GM12878 (cell line): ENCODE results near the gene SSBP2. TPM values are rescaled to one million over a fixed set of nuclear protein-coding genes. Genes with fewer than 3 reads are reported as not detected.

Experiments used
- ATAC-seq: fragments of 200-7000 bp; cut with Tn5 transposase; 3 replicates; pipeline ENCODE4 v1.9.1; 2020; ENCODE audit warnings: mild to moderate bottlenecking, moderate library complexity
- BruUV-seq: library from RNA; stranded (reverse); fragments of 400-500 nt; replicated peaks from 2 replicates; lab custom pipeline; 2021; lab: Mats Ljungman, UMichigan
- CTCF ChIA-PET: fragments of 300-600 bp; sonication (Branson Sonifier 250); formaldehyde crosslinking; extraction: SDS; loops from one replicate; lab custom pipeline; 2021; ENCODE audit warnings: inconsistent platforms; lab: Yijun Ruan, JAX
- POLR2A ChIA-PET: fragments of 350-600 bp; formaldehyde crosslinking; extraction: SDS; loops from one replicate; lab custom pipeline; 2021; ENCODE audit warnings: inconsistent platforms; lab: Charles Lee
- RAD21 ChIA-PET: fragments of 300-600 bp; sonication (Branson Sonifier 250); formaldehyde crosslinking; loops from one replicate; lab custom pipeline; 2023; ENCODE audit warnings: antibody characterized with exemption; ENCODE audit not compliant: unreplicated experiment; lab: Charles Lee
- SMC1A ChIA-PET: fragments of 300-600 bp; sonication (Branson Sonifier 250); formaldehyde crosslinking; loops from one replicate; lab custom pipeline; 2023; ENCODE audit not compliant: unreplicated experiment, uncharacterized antibody; lab: Charles Lee
- DNase-seq: peaks from one replicate; pipeline ENCODE4 v3.0.0-alpha.2; 2011; ENCODE audit warnings: low read depth, low spot score
- FAIRE-seq: peaks from 3 replicates; lab custom pipeline; 2011; peaks lifted over from hg19 to GRCh38; lab: Jason Lieb, UNC
- H2AFZ ChIP-seq: 2 replicates; pipeline ENCODE4 v1.6.0; 2011; ENCODE audit warnings: low read depth, low read length, control low read depth; ENCODE audit not compliant: control insufficient read depth
- H3K27ac ChIP-seq: 2 replicates; pipeline ENCODE4 v1.5.1; 2011; ENCODE audit warnings: control low read depth; ENCODE audit not compliant: control insufficient read depth, insufficient read depth
- H3K27me3 ChIP-seq, 2 experiments: replicated peaks in 1 of 2; 2 replicates each; pipeline versions ENCODE4 v1.6.0 to v1.6.1; 2011; ENCODE audit warnings: low read length in 1 of 2; ENCODE audit not compliant: control insufficient read depth in 2 of 2, insufficient read depth in 2 of 2
- H3K36me3 ChIP-seq, 2 experiments: 2 replicates each; pipeline ENCODE4 v1.5.1; 2011; ENCODE audit warnings: low read length in 1 of 2; ENCODE audit not compliant: control insufficient read depth in 2 of 2, insufficient read depth in 2 of 2
- H3K4me1 ChIP-seq: 2 replicates; pipeline ENCODE4 v1.6.1; 2011; ENCODE audit warnings: mild to moderate bottlenecking, low read length, moderate library complexity, mixed read lengths; ENCODE audit not compliant: control insufficient read depth, insufficient read depth
- H3K4me2 ChIP-seq: 2 replicates; pipeline ENCODE4 v1.6.0; 2011; ENCODE audit warnings: control low read depth; ENCODE audit not compliant: control insufficient read depth, insufficient read depth
- H3K4me3 ChIP-seq: fragments of 200-600 bp; sonication (generic); 2 replicates; pipeline ENCODE4 v1.5.1; 2016
- H3K79me2 ChIP-seq: 2 replicates; pipeline ENCODE4 v1.6.0; 2011; ENCODE audit warnings: low read length; ENCODE audit not compliant: control insufficient read depth, insufficient read depth
- H3K9ac ChIP-seq: 2 replicates; pipeline ENCODE4 v1.8.0; 2011; ENCODE audit warnings: low read length, control low read depth, mixed read lengths; ENCODE audit not compliant: control insufficient read depth, insufficient read depth
- H3K9me3 ChIP-seq: replicated peaks from 3 replicates; pipeline ENCODE4 v1.5.1; 2011; ENCODE audit warnings: mild to moderate bottlenecking, low read length; ENCODE audit not compliant: control insufficient read depth, insufficient read depth
- H4K20me1 ChIP-seq: 2 replicates; pipeline ENCODE4 v1.6.0; 2011; ENCODE audit not compliant: control insufficient read depth, insufficient read depth
- BMI1 ChIP-seq: fragments of 450-650 bp; IDR thresholded peaks from 2 replicates; pipeline ENCODE4 v1.6.1; 2016; ENCODE audit warnings: mild to moderate bottlenecking, moderate library complexity, borderline replicate concordance
- CEBPB ChIP-seq, 2 experiments: fragments of 150-350 bp in 1 of 2; IDR thresholded peaks; 2 replicates each; pipeline ENCODE4 v1.6.1; 2012 to 2014; ENCODE audit warnings: low read depth in 2 of 2, low read length in 2 of 2, borderline replicate concordance in 1 of 2, inconsistent platforms in 1 of 2
- ETV6 ChIP-seq, 2 experiments: fragments of 450-650 bp in 1 of 2; IDR thresholded peaks in 1 of 2; conservative IDR thresholded peaks in 1 of 2; 2 replicates each; pipeline ENCODE4 v1.6.1; 2014; ENCODE audit warnings: antibody characterized with exemption in 1 of 2, borderline replicate concordance in 1 of 2, low read depth in 1 of 2, mild to moderate bottlenecking in 1 of 2, moderate library complexity in 1 of 2
- EZH2 ChIP-seq: IDR thresholded peaks from 2 replicates; pipeline ENCODE4 v1.6.1; 2012; ENCODE audit warnings: low read depth, mild to moderate bottlenecking, control low read depth, inconsistent platforms, low read length, borderline replicate concordance; ENCODE audit not compliant: control insufficient read depth
- MYB ChIP-seq: fragments of 150-350 bp; IDR thresholded peaks from 2 replicates; pipeline ENCODE4 v1.6.1; 2014; ENCODE audit warnings: mild to moderate bottlenecking, low read depth, low read length, borderline replicate concordance
- POLR2A ChIP-seq: IDR thresholded peaks from 2 replicates; pipeline ENCODE4 v1.6.1; 2011; ENCODE audit warnings: low read depth, mild to moderate bottlenecking, low read length
- RAD51 ChIP-seq: fragments of 450-650 bp; IDR thresholded peaks from 2 replicates; pipeline ENCODE4 v1.6.1; 2016; ENCODE audit warnings: moderate library complexity, mild to moderate bottlenecking, inconsistent platforms
- RUNX3 ChIP-seq: IDR thresholded peaks from 2 replicates; pipeline ENCODE4 v1.6.1; 2012; ENCODE audit warnings: low read length, inconsistent platforms
- SP1 ChIP-seq: IDR thresholded peaks from one replicate; pipeline ENCODE4 v1.6.1; 2011; ENCODE audit warnings: low read depth, low read length
- TCF12 ChIP-seq: IDR thresholded peaks from 2 replicates; pipeline ENCODE4 v1.6.1; 2011; ENCODE audit warnings: low read depth, mild to moderate bottlenecking, low read length
- YBX1 ChIP-seq: fragments of 450-650 bp; IDR thresholded peaks from 2 replicates; pipeline ENCODE4 v1.6.1; 2016; ENCODE audit warnings: antibody characterized with exemption
- ZNF207 ChIP-seq: fragments of 450-650 bp; IDR thresholded peaks from 2 replicates; pipeline ENCODE4 v1.6.1; 2014; ENCODE audit warnings: antibody characterized with exemption, mild to moderate bottlenecking, borderline replicate concordance
- ZNF384 ChIP-seq: IDR thresholded peaks from 2 replicates; pipeline ENCODE4 v1.6.1; 2012; ENCODE audit warnings: low read depth, mild to moderate bottlenecking, low read length, improper control_type of control experiment, borderline replicate concordance
- WGBS: methylation state at CpG from one replicate; pipeline ENCODE4 v1.1.6; 2016; ENCODE audit warnings: low lambda C conversion rate; ENCODE audit not compliant: insufficient replicate concordance, insufficient coverage; ENCODE audit errors: missing lambda C conversion rate; 5-methylcytosine and 5-hydroxymethylcytosine counted together
- in situ Hi-C: fragments of 300-500 bp; cut with MboI; formaldehyde crosslinking; loops from 9 replicates; pipeline ENCODE4 v1.14.3; 2018; ENCODE audit warnings: mixed read lengths
- intact Hi-C: fragments of 100-400 bp; cut with micrococcal nuclease; formaldehyde crosslinking; loops from one replicate; pipeline ENCODE4 v1.14.2; 2022; ENCODE audit not compliant: unreplicated experiment
- polyA plus RNA-seq, 11 experiments: library from polyadenylated mRNA; depleted of rRNA in 4 of 11; unstranded in 6 of 11; stranded (reverse) in 5 of 11; fragments of >200 nt; fragmentation: Nextera tagmentation in 4 of 11; fragmentation: Illumina TruSeq in 1 of 11; extraction: Ambion mirVana in 4 of 11; extraction: Trizol in 1 of 11; gene quantifications; 1 replicate in 1 of 11; 2 replicates in 10 of 11; pipeline versions ENCODE4 v1.2.1 to v1.2.3, GENCODE V29; 2011 to 2016; ENCODE audit warnings: inconsistent platforms in 2 of 11, missing spikeins in 2 of 11, low read depth in 1 of 11
- total RNA-seq, 4 experiments: library from RNA; depleted of rRNA in 3 of 4; stranded (reverse); fragments of >200 nt in 3 of 4; fragmentation: Illumina TruSeq in 1 of 4; extraction: Trizol in 1 of 4; gene quantifications; 2 replicates each; pipeline versions ENCODE4 v1.2.1 to v1.2.3, GENCODE V29; 2013 to 2021
- TF ChIP-seq, protein P1 (sequence below): fragments of 450-650 bp; IDR thresholded peaks from 2 replicates; pipeline ENCODE4 v1.6.1; 2014; ENCODE audit warnings: mild to moderate bottlenecking
- TF ChIP-seq, protein P2 (sequence below): fragments of 450-650 bp; formaldehyde crosslinking; IDR thresholded peaks from 2 replicates; pipeline ENCODE4 v1.5.0; 2022; ENCODE audit warnings: mild to moderate bottlenecking, missing genetic modification characterization
- TF ChIP-seq, protein P3 (sequence below): IDR thresholded peaks from 2 replicates; pipeline ENCODE4 v1.6.1; 2012; ENCODE audit warnings: low read depth, low read length, improper control_type of control experiment
- TF ChIP-seq, protein P4 (sequence below): IDR thresholded peaks from 2 replicates; pipeline ENCODE4 v1.6.1; 2011; ENCODE audit warnings: borderline replicate concordance, low read depth, mild to moderate bottlenecking, moderate library complexity, low read length; ENCODE audit not compliant: insufficient read depth, poor library complexity, severe bottlenecking

SSBP2 gene
- total and polyA plus RNA-seq, 10 of the 15 experiments (the other 5 are each of a cell fraction or from before 2014, with no cell fraction given) = 52.2 to 132 (median 110) TPM

DNA sequence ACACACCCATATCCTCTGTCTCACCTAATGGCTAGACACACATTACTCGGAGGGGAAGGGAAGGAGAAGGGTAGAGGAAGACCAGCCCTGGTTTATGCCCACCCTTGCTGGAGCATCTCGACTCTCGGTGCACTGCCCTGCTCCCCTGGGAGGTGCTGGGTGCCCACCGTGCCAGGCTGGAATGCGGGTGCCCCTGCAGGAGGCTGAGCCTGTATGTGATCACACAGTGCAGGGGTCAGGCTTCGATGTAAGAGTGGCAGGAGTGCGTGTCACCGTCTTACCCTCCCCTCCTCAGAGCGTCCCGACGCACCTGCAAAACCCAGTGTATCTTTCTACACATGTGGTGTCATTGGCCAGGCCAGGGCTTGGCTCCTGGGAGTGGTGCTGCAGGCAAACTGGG lies 349.6 kb downstream of the SSBP2 start (continued):
- TF ChIP-seq, protein P1, sequence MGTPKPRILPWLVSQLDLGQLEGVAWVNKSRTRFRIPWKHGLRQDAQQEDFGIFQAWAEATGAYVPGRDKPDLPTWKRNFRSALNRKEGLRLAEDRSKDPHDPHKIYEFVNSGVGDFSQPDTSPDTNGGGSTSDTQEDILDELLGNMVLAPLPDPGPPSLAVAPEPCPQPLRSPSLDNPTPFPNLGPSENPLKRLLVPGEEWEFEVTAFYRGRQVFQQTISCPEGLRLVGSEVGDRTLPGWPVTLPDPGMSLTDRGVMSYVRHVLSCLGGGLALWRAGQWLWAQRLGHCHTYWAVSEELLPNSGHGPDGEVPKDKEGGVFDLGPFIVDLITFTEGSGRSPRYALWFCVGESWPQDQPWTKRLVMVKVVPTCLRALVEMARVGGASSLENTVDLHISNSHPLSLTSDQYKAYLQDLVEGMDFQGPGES = no peak

DNA sequence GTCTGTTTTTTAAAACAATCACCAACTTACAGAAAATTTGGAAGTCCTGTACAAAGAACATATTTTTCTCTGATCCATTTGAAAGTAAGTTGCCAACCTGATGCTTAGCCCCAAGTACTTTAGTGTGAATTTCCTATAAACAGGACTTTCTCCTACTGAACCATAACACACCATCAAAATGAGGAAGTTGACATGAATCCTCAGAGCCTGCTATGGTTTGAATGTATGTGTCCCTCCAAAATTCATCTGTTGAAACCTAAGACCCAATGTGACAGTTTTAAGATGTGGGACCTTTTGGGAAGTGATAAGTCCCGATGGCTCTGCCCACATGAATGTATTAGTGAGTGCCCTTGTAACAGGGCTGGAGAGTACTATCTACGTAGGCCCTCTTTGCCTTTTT lies 350.5 kb downstream of the SSBP2 start:
- Histone ChIP-seq H3K4me3 (no peak overlapping the region), H3K36me3 (no peaks in the 10 kb centered on the region), H3K9me3 (no peaks in the 10 kb centered on the region), H3K9ac (no peak overlapping the region), H3K4me2 (no peak overlapping the region), H4K20me1 (no peaks in the 10 kb centered on the region), H3K4me1 (no peaks in the 10 kb centered on the region), H3K79me2 (no peaks in the 10 kb centered on the region), H2AFZ (no peak overlapping the region), H3K27me3 (0 out of 4 replicates have a peak, but pooled peaks cover 0 to 2% of the 10 kb centered on the region in 2 experiments), H3K27ac (no peak overlapping the region)
- in situ Hi-C loops = no loop called here
- ChIA-PET SMC1A (no interaction called here), POLR2A (no interaction called here), CTCF (no interaction called here), RAD21 (interaction anchor here (1.0 kb wide), 1 partner anchor 765 kb away, joined by 3 read pairs; no protein-coding TSS in a partner anchor)
- WGBS = 44% methylated on average over 2 of the region's 2 CpGs
- intact Hi-C loops = no loop called here
- DNase-seq (no peak), FAIRE-seq (no peak), ATAC-seq (peak; percentile 42)
- no TSS peak for BruUV-seq
- TF ChIP-seq RUNX3 = no peak
- TF ChIP-seq, protein P2, sequence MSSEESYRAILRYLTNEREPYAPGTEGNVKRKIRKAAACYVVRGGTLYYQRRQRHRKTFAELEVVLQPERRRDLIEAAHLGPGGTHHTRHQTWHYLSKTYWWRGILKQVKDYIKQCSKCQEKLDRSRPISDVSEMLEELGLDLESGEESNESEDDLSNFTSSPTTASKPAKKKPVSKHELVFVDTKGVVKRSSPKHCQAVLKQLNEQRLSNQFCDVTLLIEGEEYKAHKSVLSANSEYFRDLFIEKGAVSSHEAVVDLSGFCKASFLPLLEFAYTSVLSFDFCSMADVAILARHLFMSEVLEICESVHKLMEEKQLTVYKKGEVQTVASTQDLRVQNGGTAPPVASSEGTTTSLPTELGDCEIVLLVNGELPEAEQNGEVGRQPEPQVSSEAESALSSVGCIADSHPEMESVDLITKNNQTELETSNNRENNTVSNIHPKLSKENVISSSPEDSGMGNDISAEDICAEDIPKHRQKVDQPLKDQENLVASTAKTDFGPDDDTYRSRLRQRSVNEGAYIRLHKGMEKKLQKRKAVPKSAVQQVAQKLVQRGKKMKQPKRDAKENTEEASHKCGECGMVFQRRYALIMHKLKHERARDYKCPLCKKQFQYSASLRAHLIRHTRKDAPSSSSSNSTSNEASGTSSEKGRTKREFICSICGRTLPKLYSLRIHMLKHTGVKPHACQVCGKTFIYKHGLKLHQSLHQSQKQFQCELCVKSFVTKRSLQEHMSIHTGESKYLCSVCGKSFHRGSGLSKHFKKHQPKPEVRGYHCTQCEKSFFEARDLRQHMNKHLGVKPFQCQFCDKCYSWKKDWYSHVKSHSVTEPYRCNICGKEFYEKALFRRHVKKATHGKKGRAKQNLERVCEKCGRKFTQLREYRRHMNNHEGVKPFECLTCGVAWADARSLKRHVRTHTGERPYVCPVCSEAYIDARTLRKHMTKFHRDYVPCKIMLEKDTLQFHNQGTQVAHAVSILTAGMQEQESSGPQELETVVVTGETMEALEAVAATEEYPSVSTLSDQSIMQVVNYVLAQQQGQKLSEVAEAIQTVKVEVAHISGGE (CRISPR knock-in tag) = no peak
- TF ChIP-seq YBX1 = no peak
- no peak for TF ChIP-seq POLR2A
- TF ChIP-seq TCF12 = no peak
- TF ChIP-seq SP1 = no peak
- TF ChIP-seq, protein P3, sequence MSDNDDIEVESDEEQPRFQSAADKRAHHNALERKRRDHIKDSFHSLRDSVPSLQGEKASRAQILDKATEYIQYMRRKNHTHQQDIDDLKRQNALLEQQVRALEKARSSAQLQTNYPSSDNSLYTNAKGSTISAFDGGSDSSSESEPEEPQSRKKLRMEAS = no peak
- no peak for TF ChIP-seq RAD51
- no peak for TF ChIP-seq CEBPB (IDR thresholded peaks at IDR 0.05; ENCODE audit: borderline replicate concordance in 1 of 2, low read depth in 2 of 2, low read length in 2 of 2)
- no peak for TF ChIP-seq ZNF384
- TF ChIP-seq, protein P4, sequence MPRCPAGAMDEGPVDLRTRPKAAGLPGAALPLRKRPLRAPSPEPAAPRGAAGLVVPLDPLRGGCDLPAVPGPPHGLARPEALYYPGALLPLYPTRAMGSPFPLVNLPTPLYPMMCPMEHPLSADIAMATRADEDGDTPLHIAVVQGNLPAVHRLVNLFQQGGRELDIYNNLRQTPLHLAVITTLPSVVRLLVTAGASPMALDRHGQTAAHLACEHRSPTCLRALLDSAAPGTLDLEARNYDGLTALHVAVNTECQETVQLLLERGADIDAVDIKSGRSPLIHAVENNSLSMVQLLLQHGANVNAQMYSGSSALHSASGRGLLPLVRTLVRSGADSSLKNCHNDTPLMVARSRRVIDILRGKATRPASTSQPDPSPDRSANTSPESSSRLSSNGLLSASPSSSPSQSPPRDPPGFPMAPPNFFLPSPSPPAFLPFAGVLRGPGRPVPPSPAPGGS = no peak
- TF ChIP-seq BMI1 = no peak
- TF ChIP-seq ETV6 (conservative IDR thresholded peaks at IDR 0.05 in 1 of 2, IDR thresholded peaks at IDR 0.05 in 1 of 2; ENCODE audit: borderline replicate concordance in 1 of 2, low read depth in 1 of 2) = no peak
- no peak for TF ChIP-seq ZNF207
- TF ChIP-seq MYB = no peak
- TF ChIP-seq EZH2 = no peak
